Fibroblast of lung (primary cell): ENCODE measurements around the gene RMDN2. TPM values are rescaled to one million over a fixed set of nuclear protein-coding genes. Genes with fewer than 3 reads are reported as not detected.
"Not testable (repeated sequence)": the region's sequence is repeated elsewhere in the genome, so short reads cannot be mapped to it uniquely, and the experiment has no call there.

Source experiments
- DNase-seq, 2 donors: peaks; one replicate each; pipeline versions ENCODE4 v3.0.0 to v3.0.0-alpha.2; 2010; ENCODE audit warnings: low read depth in 2 of 2
- H2AFZ ChIP-seq: 2 replicates; pipeline ENCODE4 v1.5.1; 2012; ENCODE audit warnings: low read length, control low read depth, inconsistent platforms
- H3K27ac ChIP-seq: 2 replicates; pipeline ENCODE4 v1.5.1; 2011; ENCODE audit warnings: low read length, control low read depth; ENCODE audit not compliant: insufficient read depth
- H3K27me3 ChIP-seq: 2 replicates; pipeline ENCODE4 v1.5.1; 2011; ENCODE audit warnings: mild to moderate bottlenecking, low read length; ENCODE audit not compliant: control insufficient read depth, insufficient read depth
- H3K36me3 ChIP-seq: 2 replicates; pipeline ENCODE4 v1.5.1; 2011; ENCODE audit warnings: low read length; ENCODE audit not compliant: control insufficient read depth, insufficient read depth
- H3K4me1 ChIP-seq: 2 replicates; pipeline ENCODE4 v1.5.1; 2011; ENCODE audit warnings: low read length; ENCODE audit not compliant: control insufficient read depth, insufficient read depth; ENCODE audit errors: extremely low read depth
- H3K4me2 ChIP-seq: 2 replicates; pipeline ENCODE4 v1.5.1; 2011; ENCODE audit warnings: low read length, control low read depth; ENCODE audit not compliant: insufficient read depth; ENCODE audit errors: extremely low read depth
- H3K4me3 ChIP-seq, 4 experiments: fragments of 200-600 bp in 1 of 4; sonication (generic) in 1 of 4; replicated peaks in 1 of 4; 2 replicates each; pipeline ENCODE4 v1.5.1; 2011 to 2016; ENCODE audit warnings: low read length in 4 of 4, low read depth in 3 of 4, mild to moderate bottlenecking in 3 of 4, control low read depth in 2 of 4, inconsistent platforms in 1 of 4, mixed read lengths in 1 of 4; ENCODE audit not compliant: insufficient read depth in 1 of 4; ENCODE audit errors: control extremely low read depth in 1 of 4
- H3K79me2 ChIP-seq: 2 replicates; pipeline ENCODE4 v1.5.1; 2012; ENCODE audit warnings: mild to moderate bottlenecking, low read length, inconsistent platforms; ENCODE audit not compliant: control insufficient read depth, insufficient read depth
- H3K9ac ChIP-seq: 2 replicates; pipeline ENCODE4 v1.5.1; 2011; ENCODE audit warnings: mild to moderate bottlenecking, low read length, control low read depth; ENCODE audit not compliant: insufficient read depth
- H3K9me3 ChIP-seq: 2 replicates; pipeline ENCODE4 v1.5.1; 2012; ENCODE audit warnings: low read depth, low read length; ENCODE audit not compliant: control insufficient read depth, insufficient read depth
- H4K20me1 ChIP-seq: 2 replicates; pipeline ENCODE4 v1.5.1; 2011; ENCODE audit warnings: low read length; ENCODE audit not compliant: control insufficient read depth, insufficient read depth; ENCODE audit errors: extremely low read depth
- EZH2 ChIP-seq: IDR thresholded peaks from 2 replicates; pipeline ENCODE4 v1.5.1; 2012; ENCODE audit warnings: low read length, control low read depth, mild to moderate bottlenecking; ENCODE audit errors: missing control alignments
- polyA plus RNA-seq, 2 donors: library from polyadenylated mRNA; depleted of rRNA in 1 of 2; stranded (reverse) in 1 of 2; unstranded in 1 of 2; fragments of >200 nt; gene quantifications; 2 replicates each; pipeline ENCODE4 v1.2.1, GENCODE V29; 2011 to 2012; ENCODE audit warnings: missing spikeins in 1 of 2
- total RNA-seq: library from RNA; depleted of rRNA; stranded (reverse); fragments of >200 nt; gene quantifications from 2 replicates; pipeline ENCODE4 v1.2.1, GENCODE V29; 2014
- TF ChIP-seq, protein P1 (sequence below), 2 donors: IDR thresholded peaks in 1 of 2; conservative IDR thresholded peaks in 1 of 2; 1 replicate in 1 of 2; 2 replicates in 1 of 2; pipeline ENCODE4 v1.5.1; 2011 to 2012; ENCODE audit warnings: low read length in 2 of 2, control low read depth in 1 of 2, inconsistent platforms in 1 of 2, low read depth in 1 of 2, mild to moderate bottlenecking in 1 of 2

The RMDN2 gene
- total and polyA plus RNA-seq, 2 donors (not counting 1 experiment from before 2014, with no cell fraction given): 5.4 to 9.2 TPM

DNA sequence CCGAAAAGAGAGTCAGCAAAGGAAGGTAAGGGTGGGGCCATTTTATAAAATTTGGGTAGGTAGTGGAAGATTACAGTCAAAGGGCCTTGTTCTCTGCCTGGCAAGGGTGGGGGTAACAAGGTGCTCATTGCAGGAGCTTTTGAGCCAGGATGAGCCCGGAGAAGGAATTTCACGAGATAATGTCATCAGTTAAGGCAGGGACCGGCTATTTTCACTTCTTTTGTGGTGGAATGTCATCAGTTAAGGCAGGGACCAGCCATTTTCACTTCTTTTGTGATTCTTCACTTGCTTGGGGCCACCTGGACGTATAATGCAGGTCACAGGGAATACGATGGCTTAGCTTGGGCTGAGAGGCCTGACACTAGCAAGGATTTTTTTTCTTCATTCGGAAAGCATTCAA, 92.7 kb downstream of the RMDN2 start:
- TF ChIP-seq EZH2: no peak
- TF ChIP-seq, protein P1, sequence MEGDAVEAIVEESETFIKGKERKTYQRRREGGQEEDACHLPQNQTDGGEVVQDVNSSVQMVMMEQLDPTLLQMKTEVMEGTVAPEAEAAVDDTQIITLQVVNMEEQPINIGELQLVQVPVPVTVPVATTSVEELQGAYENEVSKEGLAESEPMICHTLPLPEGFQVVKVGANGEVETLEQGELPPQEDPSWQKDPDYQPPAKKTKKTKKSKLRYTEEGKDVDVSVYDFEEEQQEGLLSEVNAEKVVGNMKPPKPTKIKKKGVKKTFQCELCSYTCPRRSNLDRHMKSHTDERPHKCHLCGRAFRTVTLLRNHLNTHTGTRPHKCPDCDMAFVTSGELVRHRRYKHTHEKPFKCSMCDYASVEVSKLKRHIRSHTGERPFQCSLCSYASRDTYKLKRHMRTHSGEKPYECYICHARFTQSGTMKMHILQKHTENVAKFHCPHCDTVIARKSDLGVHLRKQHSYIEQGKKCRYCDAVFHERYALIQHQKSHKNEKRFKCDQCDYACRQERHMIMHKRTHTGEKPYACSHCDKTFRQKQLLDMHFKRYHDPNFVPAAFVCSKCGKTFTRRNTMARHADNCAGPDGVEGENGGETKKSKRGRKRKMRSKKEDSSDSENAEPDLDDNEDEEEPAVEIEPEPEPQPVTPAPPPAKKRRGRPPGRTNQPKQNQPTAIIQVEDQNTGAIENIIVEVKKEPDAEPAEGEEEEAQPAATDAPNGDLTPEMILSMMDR (conservative IDR thresholded peaks at IDR 0.05 in 1 of 2, IDR thresholded peaks at IDR 0.05 in 1 of 2; ENCODE audit: low read depth in 1 of 2, low read length in 2 of 2): no peak
- Histone ChIP-seq H2AFZ (no peak overlapping the region), H3K4me1 (no peaks in the 10 kb centered on the region)

DNA sequence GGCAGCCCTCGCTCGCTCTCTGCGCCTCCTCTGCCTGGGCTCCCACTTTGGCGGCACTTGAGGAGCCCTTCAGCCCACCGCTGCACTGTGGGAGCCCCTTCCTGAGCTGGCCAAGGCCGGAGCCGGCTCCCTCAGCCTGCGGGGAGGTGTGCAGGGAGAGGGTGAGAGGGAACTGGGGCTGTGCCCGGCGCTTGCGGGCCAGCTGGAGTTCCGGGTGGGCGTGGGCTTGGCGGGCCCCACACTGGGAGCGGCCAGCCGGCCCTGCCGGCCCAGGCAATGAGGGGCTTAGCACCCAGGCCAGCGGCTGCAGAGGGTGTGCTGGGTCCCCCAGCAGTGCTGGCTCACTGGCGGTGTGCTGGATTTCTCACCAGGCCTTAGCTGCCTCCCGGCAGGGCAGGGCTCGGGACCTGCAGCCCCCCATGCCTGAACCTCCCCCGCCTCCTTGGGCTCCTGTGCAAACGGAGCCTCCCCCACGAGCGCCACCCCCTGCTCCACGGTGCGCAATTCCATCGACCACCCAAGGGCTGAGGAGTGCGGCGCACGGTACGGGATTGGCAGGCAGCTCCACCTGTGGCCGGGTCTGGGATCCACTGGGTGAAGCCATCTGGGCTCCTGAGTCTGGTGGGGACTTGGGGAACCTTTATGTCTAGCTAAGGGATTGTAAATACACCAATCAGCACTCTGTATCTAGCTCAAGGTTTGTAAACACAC, 95.4 kb downstream of the RMDN2 start:
- not testable (repeated sequence) for H3K27me3 ChIP-seq, H3K9ac ChIP-seq, H2AFZ ChIP-seq, H3K4me3 ChIP-seq, H3K79me2 ChIP-seq, H3K4me2 ChIP-seq, H3K27ac ChIP-seq, H3K9me3 ChIP-seq, H4K20me1 ChIP-seq, H3K4me1 ChIP-seq, H3K36me3 ChIP-seq, DNase-seq

More for the DNA sequence above, 92.7 kb downstream of the RMDN2 start:
- no peak overlapping the region for H3K4me3 ChIP-seq
- H3K27me3 ChIP-seq: no peaks in the 10 kb centered on the region
- H3K79me2 ChIP-seq: no peaks in the 10 kb centered on the region
- H3K9ac ChIP-seq: no peak overlapping the region
- no peak overlapping the region for H3K27ac ChIP-seq
- no peaks in the 10 kb centered on the region for H3K9me3 ChIP-seq
- no peaks in the 10 kb centered on the region for H3K36me3 ChIP-seq
- DNase-seq: no peak
- no peak overlapping the region for H3K4me2 ChIP-seq
- H4K20me1 ChIP-seq: no peaks in the 10 kb centered on the region

DNA sequence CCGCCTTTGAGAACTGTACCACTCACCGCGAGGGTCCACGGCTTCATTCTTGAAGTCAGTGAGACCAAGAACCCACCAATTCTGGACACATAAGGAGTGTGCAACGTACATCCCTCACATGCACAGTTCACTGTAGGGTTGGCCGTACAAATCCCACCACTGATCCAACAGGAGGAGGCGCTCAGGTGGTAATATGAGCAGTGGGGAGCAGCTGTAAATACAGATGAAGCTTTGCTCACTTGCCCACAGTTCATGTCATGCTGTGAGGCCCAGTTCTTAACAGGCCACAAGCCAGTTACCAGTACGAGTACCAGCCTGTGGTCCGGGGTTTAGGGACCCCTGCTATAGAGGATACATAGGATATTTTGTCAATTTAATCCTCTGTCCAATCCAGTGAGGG, 96.5 kb downstream of the RMDN2 start:
- Histone ChIP-seq H3K4me3 (no peak overlapping the region), H3K9ac (no peak overlapping the region), H3K4me2 (no peak overlapping the region), H3K9me3 (no peaks in the 10 kb centered on the region), H3K4me1 (no peaks in the 10 kb centered on the region), H3K36me3 (no peaks in the 10 kb centered on the region), H3K27me3 (no peaks in the 10 kb centered on the region), H4K20me1 (no peaks in the 10 kb centered on the region), H2AFZ (no peak overlapping the region), H3K27ac (no peak overlapping the region), H3K79me2 (no peaks in the 10 kb centered on the region)
- DNase-seq: no peak
- no peak for TF ChIP-seq EZH2
- TF ChIP-seq, protein P1 (conservative IDR thresholded peaks at IDR 0.05 in 1 of 2, IDR thresholded peaks at IDR 0.05 in 1 of 2; ENCODE audit: low read depth in 1 of 2, low read length in 2 of 2): no peak
